ENCODE measurements around the gene NEK2.

GRCh38 chr1:211703812-211704537, 28.6 kb upstream of the NEK2 start:
- TF ChIP-seq EZH2phosphoT487 (conservative IDR thresholded peaks at IDR 0.05; ENCODE audit: low read length): no peak
- TF ChIP-seq, protein P1, sequence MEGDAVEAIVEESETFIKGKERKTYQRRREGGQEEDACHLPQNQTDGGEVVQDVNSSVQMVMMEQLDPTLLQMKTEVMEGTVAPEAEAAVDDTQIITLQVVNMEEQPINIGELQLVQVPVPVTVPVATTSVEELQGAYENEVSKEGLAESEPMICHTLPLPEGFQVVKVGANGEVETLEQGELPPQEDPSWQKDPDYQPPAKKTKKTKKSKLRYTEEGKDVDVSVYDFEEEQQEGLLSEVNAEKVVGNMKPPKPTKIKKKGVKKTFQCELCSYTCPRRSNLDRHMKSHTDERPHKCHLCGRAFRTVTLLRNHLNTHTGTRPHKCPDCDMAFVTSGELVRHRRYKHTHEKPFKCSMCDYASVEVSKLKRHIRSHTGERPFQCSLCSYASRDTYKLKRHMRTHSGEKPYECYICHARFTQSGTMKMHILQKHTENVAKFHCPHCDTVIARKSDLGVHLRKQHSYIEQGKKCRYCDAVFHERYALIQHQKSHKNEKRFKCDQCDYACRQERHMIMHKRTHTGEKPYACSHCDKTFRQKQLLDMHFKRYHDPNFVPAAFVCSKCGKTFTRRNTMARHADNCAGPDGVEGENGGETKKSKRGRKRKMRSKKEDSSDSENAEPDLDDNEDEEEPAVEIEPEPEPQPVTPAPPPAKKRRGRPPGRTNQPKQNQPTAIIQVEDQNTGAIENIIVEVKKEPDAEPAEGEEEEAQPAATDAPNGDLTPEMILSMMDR (IDR thresholded peaks at IDR 0.05; ENCODE audit: insufficient read depth, low read length, poor library complexity, severe bottlenecking): no peak

All from SU-DHL-6 (cell line).